Brain pericyte (primary cell): Measurements from ENCODE around the gene GMEB2.

Source experiments
- DNase-seq: peaks from one replicate; pipeline ENCODE4 v3.0.0-alpha.2; 2012; ENCODE audit warnings: low read depth, low spot score

The GMEB2 gene

DNA sequence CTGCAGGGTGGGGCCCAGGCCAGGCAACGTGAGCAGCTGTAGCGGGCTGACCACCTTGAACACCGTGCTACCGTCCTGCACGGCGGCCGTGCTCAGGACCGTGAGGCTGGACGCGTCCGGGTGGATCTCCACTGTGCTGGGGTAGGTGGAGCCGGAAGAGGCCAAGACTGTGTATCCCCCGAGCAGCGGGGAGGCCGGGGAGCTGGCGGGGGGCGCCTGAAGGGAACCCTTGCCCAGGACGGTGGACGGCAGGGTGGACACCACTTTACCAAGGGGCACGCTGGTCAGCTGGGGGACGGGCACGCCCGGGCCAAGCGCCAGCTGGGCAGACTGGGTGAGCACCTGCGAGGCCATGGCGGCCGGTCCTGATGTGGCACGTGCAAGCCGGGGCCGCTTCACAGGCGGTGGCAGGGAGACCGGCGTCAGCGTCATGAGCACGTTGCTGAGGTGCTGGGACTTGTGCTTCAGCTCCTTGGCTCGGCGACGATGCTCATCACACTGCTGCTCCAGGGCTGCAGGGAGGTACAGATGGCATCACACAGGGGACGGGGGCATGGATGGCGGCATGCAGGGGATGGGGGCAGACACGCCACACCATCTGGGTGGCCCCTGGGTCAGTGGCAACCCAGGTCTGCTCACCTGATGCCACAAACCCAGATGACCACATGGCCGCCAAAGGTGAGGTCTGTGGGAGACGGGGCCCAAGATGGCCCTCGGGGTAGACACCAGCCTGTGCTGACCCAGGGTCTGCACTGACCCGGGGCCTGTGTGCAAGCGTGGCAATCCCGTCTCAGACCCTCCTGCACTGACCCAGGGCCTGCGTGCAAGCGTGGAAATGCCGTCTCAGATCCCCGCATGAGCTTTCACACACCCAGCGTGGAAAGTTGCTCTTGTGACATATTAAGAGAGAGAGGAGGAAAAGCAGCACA lies 36.4 kb downstream of the GMEB2 start:
- DNase-seq, result no peak

- no peak for DNase-seq
Observed at GRCh38 chr20:63589261-63590217, 37.4 kb downstream of the GMEB2 start.

GRCh38 chr20:63588641-63589041 lies 38.3 kb downstream of the GMEB2 start:
- no peak for DNase-seq

GRCh38 chr20:63587776-63588591 lies 38.9 kb downstream of the GMEB2 start:
- no peak for DNase-seq

DNA sequence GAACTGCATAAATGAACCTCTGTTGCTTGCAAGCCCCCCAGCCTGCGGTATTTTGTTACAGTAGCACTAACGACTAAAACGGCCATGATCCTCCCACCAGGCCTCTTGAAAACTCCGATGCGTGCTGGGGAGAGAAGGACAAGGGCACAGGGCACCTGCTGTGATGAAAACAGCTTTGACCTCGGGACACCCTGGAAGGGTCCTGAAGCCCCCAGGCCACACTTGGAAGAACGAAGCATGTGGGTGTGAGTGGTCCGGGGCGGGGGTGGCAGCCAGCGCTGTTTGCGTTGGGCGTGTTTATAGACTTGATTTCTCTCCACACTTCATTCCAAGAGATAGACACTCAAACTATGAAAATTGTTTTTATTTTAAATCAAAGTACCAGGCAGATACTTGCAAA lies 39.6 kb downstream of the GMEB2 start:
- no peak for DNase-seq

DNA sequence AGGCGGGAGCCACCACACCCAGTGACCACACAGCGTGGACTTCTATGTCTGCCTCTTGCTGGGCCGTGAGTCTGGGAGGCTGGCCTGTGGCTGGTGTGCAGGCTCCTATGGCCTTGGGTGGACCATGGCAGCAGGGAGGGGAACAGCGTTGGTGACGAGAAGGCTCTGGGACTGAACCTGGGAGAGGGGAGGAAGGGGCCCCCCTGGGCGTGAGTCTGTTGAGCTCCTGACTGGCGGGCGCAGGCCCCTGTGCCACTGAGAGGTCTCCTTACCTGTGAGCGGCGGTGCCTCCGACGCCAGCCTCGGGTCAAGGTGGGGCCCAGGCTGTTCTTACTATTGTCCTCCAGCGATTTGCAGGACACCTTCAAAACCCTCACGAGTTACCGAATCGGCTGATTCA lies 40.1 kb downstream of the GMEB2 start:
- DNase-seq, result no peak

GRCh38 chr20:63585616-63586565 lies 41.0 kb downstream of the GMEB2 start:
- DNase-seq, result no peak

DNA sequence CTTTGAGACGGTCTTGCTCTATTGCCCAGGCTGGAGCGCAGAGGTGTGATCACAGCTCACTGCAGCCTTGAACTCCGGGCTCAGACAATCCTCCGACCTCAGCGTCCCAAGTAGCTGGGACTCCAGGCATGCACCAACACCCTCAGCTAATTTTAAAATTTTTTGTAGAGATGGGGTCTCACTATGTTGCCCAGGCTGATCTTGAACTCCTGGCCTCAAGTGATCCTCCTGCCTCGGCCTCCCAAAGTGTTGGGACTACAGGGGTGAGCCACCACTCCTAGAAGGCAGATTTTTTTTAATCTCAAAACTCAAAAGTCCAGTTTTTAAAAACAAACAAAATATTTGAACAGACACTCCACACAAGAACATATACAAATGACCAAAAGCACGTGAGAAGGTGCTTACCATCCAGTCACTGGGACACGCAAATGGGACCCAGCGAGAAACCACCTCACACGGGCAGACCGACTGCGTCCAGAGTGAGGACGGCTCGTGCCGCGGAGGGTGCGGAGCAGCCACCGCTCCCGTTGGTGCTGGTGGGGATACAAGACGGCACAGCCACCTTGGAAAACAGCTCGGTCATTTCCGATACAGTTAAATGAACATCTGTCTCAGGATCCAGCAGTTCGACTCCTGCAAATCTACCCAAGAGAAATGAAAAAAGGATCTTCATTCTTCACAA lies 44.4 kb downstream of the GMEB2 start:
- no peak for DNase-seq

DNA sequence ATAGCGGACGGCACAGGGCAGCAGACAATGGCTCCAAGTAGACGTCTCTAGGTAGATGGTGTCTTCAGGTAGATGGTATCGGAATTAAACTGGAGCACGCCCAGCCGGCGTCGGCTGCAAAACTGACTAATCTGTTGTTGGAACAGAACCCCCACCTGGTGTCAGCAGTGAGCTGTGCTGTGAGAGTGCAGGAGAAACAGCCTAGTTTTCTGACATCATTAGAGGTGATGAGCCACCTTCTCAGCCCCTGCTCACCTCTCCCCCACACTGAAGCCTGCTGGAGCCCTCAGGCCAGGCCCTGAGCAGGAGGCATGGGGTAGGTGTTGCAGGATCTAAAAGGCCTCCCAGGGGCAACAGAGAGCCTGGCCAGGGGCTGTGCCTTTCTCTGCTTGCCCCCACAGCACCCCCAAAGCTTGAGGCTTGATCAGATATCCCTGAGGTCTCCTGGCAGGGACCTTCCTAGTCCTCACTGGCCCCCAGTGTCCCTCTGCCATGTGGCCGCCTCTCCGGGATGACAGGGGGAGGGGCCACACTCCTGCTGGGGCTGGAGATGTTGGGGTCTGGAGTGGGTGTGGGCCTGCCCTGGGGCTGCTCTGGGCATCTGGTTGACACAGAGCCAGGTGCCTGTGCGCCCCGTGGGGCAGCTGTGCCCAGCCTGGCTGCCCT lies 46.0 kb downstream of the GMEB2 start:
- no peak for DNase-seq

GRCh38 chr20:63579017-63579694 lies 47.7 kb downstream of the GMEB2 start:
- no peak for DNase-seq

DNA sequence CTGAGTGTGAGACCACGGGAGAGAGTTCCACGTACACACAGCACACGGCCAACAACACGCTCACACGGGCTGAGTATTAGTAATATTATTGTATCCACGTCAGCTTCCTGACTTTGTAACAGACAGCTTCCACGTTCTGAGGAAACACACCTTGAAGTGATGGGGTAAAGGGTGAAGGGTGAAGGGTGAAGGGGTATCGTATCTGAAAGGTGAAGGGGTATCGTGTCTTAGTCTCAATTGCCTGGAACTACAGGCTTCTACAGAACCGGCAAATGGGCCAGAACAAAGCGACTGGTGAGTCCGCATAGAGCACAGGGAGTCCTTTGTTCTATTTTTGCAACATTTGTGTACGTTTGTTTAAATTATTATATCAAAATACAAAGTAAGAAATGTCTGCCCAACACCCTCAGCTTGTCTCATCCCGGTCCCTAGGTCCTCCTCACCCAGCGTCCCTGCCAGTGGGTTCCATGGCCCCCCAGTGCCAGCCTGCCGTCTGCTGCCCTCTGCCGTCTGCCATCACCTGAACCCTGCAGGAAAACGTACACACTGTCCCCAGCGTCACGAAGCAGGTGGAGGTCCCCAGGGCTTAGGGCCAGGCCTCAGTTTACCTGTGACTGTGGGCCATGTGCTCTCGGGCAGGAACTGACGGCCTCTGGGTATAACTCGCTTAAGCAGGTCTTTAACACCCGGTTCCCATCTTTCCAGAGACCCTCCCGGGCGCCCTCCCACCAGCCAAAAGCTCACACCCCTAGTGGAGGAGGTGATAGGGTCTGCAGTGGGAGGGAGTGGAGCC lies 48.5 kb downstream of the GMEB2 start:
- DNase-seq, result no peak

GRCh38 chr20:63577317-63577894 lies 49.5 kb downstream of the GMEB2 start:
- no peak for DNase-seq

DNA sequence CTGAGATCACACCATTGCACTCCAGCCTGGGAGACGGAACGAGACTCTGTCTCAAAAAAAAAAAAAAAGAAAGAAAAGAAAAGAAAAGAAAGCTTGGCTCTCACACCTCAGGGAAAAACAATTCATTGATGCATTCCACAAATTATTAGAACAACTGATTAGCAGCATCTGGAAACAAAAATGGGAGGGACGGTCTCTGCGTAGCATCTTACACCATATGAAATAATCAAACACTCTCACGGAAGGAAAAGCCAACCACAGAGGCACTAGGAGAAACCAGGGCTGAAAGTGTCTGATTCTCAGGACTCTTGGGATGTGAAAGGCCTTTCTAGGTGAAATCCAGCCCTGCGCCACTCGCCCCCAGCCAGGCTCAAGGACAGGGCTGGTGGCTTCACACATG lies 50.6 kb downstream of the GMEB2 start:
- no peak for DNase-seq

DNA sequence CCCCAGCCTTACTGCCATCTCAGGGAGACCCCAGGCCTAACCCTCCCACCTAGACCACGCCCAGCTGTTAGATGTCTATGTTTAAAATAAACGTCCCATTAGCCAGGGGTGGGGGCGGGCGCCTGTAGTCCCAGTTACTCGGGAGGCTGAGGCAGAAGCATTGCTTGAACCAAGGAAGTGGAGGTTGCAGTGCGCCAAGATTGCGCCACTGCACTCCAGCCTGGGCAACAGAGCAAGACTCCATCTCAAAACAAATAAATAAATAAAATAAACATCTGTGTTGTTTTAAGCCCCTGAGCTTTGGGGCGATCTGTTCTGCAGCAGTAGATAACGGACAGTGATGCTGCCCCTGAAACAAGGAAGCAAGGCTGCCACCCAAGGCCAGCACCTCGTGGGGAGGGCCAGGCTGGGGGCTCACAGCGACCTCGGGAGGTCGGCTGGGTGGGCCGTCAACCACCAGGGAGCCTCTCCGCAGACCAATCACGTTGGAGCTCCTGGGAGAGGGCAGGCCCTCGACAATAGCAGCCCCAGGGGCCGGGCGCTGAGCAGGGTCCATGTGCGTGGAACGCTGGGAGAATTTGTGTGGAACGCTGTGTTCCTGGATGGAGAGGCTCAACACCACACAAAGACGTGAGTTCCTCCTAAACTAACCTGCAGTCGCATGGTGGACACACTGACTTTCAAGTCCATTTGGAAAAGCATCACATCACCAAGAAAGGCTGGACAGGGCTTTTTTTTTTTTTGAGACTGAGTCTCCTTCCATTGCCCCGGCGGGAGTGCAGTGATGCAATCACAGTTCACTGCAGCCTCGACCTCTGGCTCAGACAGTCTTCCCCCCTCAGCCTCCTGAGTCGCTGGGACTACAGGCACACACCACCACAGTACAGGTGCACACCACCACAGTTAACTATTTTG lies 51.8 kb downstream of the GMEB2 start:
- no peak for DNase-seq

GRCh38 chr20:63574156-63574828 lies 52.6 kb downstream of the GMEB2 start, which contains the start of gene HELZ2:
Gene HELZ2, minus strand, starts transcription at chr20:63574239. Its CDS starts 1,854 bp downstream, at chr20:63572385.
- DNase-seq, result no peak

- no peak for DNase-seq
Observed at GRCh38 chr20:63573647-63574131, 53.2 kb downstream of the GMEB2 start.
